Measurements from ENCODE around the gene METRNL. TPM values are rescaled to one million over a fixed set of nuclear protein-coding genes. Genes with fewer than 3 reads are reported as not detected.
"Not testable (repeated sequence)": the region's sequence is repeated elsewhere in the genome, so short reads cannot be mapped to it uniquely, and the experiment has no call there.

Gene METRNL
- polyA plus RNA-seq (ENCODE audit: insufficient read length in 3 of 3), result 10 to 100 TPM; 34.3 to 65.4 (median 61.8) TPM
- long read RNA-seq, donor 1, transcript METRNL-201 (4 exons, 1,605 nt), result major isoform, 25 of 29 reads
- long read RNA-seq, donor 1, partial matches to known transcripts, result 0 of 29 reads
- long read RNA-seq, donor 1, other reads (novel, unspliced or antisense), result 0 of 29 reads
- long read RNA-seq, donor 2, transcript METRNL-201 (4 exons, 1,605 nt), result major isoform, 21 of 26 reads
- long read RNA-seq, donor 2, transcript METRNL-203 (3 exons, 1,900 nt), result minor isoform, 5 of 26 reads
- long read RNA-seq, donor 2, partial matches to known transcripts, result 0 of 26 reads
- long read RNA-seq, donor 2, other reads (novel, unspliced or antisense), result 0 of 26 reads
- long read RNA-seq, donor 3, transcript METRNL-201 (4 exons, 1,605 nt), result major isoform, 46 of 49 reads
- long read RNA-seq, donor 3, partial matches to known transcripts, result 0 of 49 reads
- long read RNA-seq, donor 3, other reads (novel, unspliced or antisense), result 0 of 49 reads
- long read RNA-seq, donor 4, transcript METRNL-201 (4 exons, 1,605 nt), result major isoform, 17 of 19 reads
- long read RNA-seq, donor 4, partial matches to known transcripts, result 0 of 19 reads
- long read RNA-seq, donor 4, other reads (novel, unspliced or antisense), result 0 of 19 reads
- long read RNA-seq, donor 5, result 0 reads
- long read RNA-seq, donor 6, transcript METRNL-201 (4 exons, 1,605 nt), result major isoform, 25 of 27 reads
- long read RNA-seq, donor 6, partial matches to known transcripts, result 0 of 27 reads
- long read RNA-seq, donor 6, other reads (novel, unspliced or antisense), result 0 of 27 reads
- long read RNA-seq, donor 7, transcript METRNL-201 (4 exons, 1,605 nt), result major isoform, 16 of 19 reads
- long read RNA-seq, donor 7, partial matches to known transcripts, result 0 of 19 reads
- long read RNA-seq, donor 7, other reads (novel, unspliced or antisense), result 0 of 19 reads
- long read RNA-seq, donor 8, result 0 reads
- long read RNA-seq, donor 9, transcript METRNL-203 (3 exons, 1,900 nt), result minor isoform, 5 of 35 reads
- long read RNA-seq, donor 9, transcript METRNL-201 (4 exons, 1,605 nt), result major isoform, 29 of 35 reads
- long read RNA-seq, donor 9, partial matches to known transcripts, result 0 of 35 reads
- long read RNA-seq, donor 9, other reads (novel, unspliced or antisense), result 0 of 35 reads
- long read RNA-seq, donor 10, transcript METRNL-201 (4 exons, 1,605 nt), result major isoform, 26 of 39 reads
- long read RNA-seq, donor 10, partial matches to known transcripts, result 8 of 39 reads
- long read RNA-seq, donor 10, other reads (novel, unspliced or antisense), result 0 of 39 reads
- long read RNA-seq, donor 11, transcript METRNL-201 (4 exons, 1,605 nt), result major isoform, 19 of 20 reads
- long read RNA-seq, donor 11, partial matches to known transcripts, result 0 of 20 reads
- long read RNA-seq, donor 11, other reads (novel, unspliced or antisense), result 0 of 20 reads
- long read RNA-seq, donor 12, transcript METRNL-201 (4 exons, 1,605 nt), result major isoform, 16 of 21 reads
- long read RNA-seq, donor 12, partial matches to known transcripts, result 0 of 21 reads
- long read RNA-seq, donor 12, other reads (novel, unspliced or antisense), result 0 of 21 reads
- long read RNA-seq, donor 13, result 0 reads
- long read RNA-seq, donor 14, transcript METRNL-201 (4 exons, 1,605 nt), result major isoform, 26 of 30 reads
- long read RNA-seq, donor 14, partial matches to known transcripts, result 0 of 30 reads
- long read RNA-seq, donor 14, other reads (novel, unspliced or antisense), result 0 of 30 reads
- long read RNA-seq, donor 15, transcript METRNL-201 (4 exons, 1,605 nt), result major isoform, 11 of 14 reads
- long read RNA-seq, donor 15, partial matches to known transcripts, result 0 of 14 reads
- long read RNA-seq, donor 15, other reads (novel, unspliced or antisense), result 0 of 14 reads
- long read RNA-seq, donor 16, transcript METRNL-201 (4 exons, 1,605 nt), result major isoform, 66 of 69 reads
- long read RNA-seq, donor 16, partial matches to known transcripts, result 0 of 69 reads
- long read RNA-seq, donor 16, other reads (novel, unspliced or antisense), result 0 of 69 reads

- DNase-seq (ENCODE audit: extremely low read depth in 1 of 11, low read depth in 9 of 11, low spot score in 4 of 11), result no peak
These were observed at the start of gene METRNL for GRCh38 chr17:83079352-83079747. METRNL (plus strand) TSS chr17:83079609; CDS start chr17:83079816, 207 bp downstream.

GRCh38 chr17:83030432-83030831 lies 49.0 kb upstream of the METRNL start:
- no peak for DNase-seq (ENCODE audit: extremely low read depth in 1 of 11, low read depth in 9 of 11, low spot score in 4 of 11)

- no peak for DNase-seq (ENCODE audit: extremely low read depth in 1 of 11, low read depth in 9 of 11, low spot score in 4 of 11)
These were observed 48.0 kb upstream of the METRNL start for GRCh38 chr17:83031321-83031945.

- not testable (repeated sequence) for DNase-seq (ENCODE audit: extremely low read depth in 1 of 11, low read depth in 9 of 11, low spot score in 4 of 11)
These were observed 47.4 kb upstream of the METRNL start for GRCh38 chr17:83031946-83032451.

DNA sequence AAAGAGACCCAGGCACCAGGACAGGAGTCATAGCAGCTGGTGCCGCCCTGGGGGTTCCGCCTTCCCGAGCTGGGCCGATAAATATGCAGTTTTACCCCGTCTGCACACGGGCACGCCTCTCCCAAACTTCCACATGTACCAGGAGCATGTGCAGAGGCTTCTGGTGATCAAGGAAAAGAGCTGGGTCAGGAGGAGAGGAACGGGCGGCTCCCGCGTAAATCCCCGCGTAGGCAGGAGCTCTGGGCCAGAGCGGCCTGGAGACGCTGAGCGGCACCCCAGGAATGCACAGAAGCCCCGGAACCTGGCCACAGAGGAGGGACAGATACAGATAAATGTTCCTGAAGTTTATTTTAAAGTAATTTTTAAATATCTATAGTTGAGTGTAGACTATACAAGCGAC lies 46.6 kb upstream of the METRNL start:
- no peak for DNase-seq (ENCODE audit: extremely low read depth in 1 of 11, low read depth in 9 of 11, low spot score in 4 of 11)

DNA sequence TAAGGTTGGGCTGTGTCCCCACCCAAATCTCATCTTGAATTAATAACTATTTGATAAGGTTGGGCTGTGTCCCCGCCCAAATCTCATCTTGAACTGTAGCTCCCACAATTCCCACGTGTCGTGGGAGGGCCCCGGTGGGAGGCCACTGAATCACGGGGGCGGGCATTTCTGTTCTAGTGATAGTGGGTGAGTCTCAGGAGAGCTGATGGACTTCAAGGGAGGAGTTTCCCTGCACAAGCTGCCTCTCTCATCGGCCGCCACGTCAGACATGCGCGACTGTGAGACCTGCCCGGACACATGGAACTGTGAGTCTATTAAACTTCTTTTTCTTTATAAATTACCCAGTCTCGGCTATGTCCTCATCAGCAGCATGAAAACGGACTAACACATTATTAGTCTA lies 44.9 kb upstream of the METRNL start:
- no peak for DNase-seq (ENCODE audit: extremely low read depth in 1 of 11, low read depth in 9 of 11, low spot score in 4 of 11)

DNA sequence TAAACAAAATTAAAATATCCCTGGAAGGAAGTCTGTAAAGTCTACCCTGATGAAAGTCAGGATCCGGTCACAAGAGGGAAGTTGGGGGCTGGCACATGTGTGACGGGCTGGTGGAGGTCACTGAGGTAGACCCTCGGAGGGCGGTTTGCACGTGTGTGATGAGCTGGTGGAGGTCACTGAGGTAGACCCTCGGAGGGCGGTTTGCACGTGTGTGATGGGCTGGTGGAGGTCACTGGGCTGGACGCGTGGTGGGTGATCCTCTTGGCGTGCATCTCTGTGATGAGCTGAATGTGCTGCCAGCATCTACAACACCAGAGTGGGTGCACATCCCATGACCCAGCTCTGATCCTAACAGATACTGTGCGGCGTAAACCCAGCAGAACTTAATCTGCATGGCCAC lies 43.7 kb upstream of the METRNL start:
- DNase-seq (ENCODE audit: extremely low read depth in 1 of 11, low read depth in 9 of 11, low spot score in 4 of 11), result no peak

DNA sequence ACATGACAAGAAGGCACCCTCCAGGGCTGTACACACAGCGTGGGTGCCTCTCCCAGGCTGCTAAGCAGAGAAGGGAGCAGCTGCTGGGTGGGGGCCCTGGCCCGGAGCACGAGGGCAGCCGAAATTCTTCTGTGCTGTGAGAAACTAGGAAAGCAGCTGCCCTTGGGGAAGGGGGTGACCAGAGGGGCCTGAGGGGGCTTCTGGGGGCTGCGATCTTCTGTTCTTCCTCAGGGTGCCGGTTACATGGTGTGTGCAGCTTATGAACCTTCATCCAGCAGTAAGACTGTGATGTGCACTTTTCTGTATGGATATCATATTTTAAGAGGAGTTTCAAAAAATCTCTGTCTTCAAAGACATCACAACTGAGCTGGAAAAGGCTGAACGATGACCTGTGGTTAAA lies 43.2 kb upstream of the METRNL start:
- no peak for DNase-seq (ENCODE audit: extremely low read depth in 1 of 11, low read depth in 9 of 11, low spot score in 4 of 11)

GRCh38 chr17:83036666-83037065 lies 42.7 kb upstream of the METRNL start:
- no peak for DNase-seq (ENCODE audit: extremely low read depth in 1 of 11, low read depth in 9 of 11, low spot score in 4 of 11)

- DNase-seq (ENCODE audit: extremely low read depth in 1 of 11, low read depth in 9 of 11, low spot score in 4 of 11), result no peak
These were observed 42.1 kb upstream of the METRNL start for GRCh38 chr17:83037084-83037873.

GRCh38 chr17:83037874-83038165 lies 41.6 kb upstream of the METRNL start:
- DNase-seq (ENCODE audit: extremely low read depth in 1 of 11, low read depth in 9 of 11, low spot score in 4 of 11), result no peak

GRCh38 chr17:83038983-83039382 lies 40.4 kb upstream of the METRNL start:
- DNase-seq (ENCODE audit: extremely low read depth in 1 of 11, low read depth in 9 of 11, low spot score in 4 of 11), result not testable (repeated sequence)

- no peak for DNase-seq (ENCODE audit: extremely low read depth in 1 of 11, low read depth in 9 of 11, low spot score in 4 of 11)
These were observed 38.1 kb upstream of the METRNL start for GRCh38 chr17:83041305-83041704.

DNA sequence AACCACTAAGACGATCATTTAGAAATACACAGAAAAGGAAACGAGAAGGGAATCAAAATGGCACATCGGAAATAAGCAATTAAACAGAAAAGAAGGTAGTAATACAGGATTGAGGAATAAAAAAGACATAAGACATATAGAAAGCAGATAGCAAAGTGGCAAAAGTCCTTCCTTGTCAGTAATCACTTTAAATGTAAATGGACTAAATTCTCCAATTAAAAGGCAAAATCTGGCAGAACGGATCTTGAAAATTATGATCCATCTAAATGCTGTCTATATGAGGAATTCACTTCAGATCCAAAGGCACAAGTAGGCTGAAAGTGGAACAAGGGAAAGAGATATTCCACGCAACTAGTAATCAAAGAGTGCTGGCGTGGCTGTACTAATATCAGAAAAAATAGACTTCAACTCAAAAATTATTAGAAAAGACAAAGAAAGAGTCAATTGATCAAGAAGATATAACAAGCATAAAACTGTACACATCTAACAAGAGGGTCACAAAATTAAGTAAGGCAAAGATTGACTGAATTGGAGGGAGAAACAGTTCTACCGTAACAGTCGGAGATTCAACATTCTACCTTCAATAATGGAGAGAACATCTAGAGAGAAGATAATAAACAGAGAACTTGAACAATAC lies 36.8 kb upstream of the METRNL start:
- no peak for DNase-seq (ENCODE audit: extremely low read depth in 1 of 11, low read depth in 9 of 11, low spot score in 4 of 11)

DNA sequence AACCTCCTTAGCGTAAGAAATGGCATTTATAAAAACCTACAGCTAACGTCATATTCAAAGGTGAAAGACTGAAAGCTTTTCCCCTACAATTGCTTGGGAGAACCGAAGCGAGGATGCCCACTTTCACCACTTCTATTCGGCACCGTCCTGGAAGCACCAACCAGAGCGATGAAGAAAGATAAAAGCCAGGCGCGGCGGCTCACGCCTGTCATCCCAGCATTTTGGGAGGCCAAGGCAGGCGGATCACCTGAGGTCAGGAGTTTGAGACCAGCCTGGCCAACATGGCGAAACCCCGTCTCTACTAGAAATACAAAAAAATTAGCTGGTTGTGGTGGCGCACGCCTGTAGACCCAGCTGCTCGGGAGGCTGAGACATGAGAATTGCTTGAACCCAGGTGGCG lies 34.9 kb upstream of the METRNL start:
- DNase-seq (ENCODE audit: extremely low read depth in 1 of 11, low read depth in 9 of 11, low spot score in 4 of 11), result not testable (repeated sequence)
